ENCODE data around the gene ZNF319.
"Not testable (repeated sequence)": the region's sequence is repeated elsewhere in the genome, so short reads cannot be mapped to it uniquely, and the experiment has no call there.

Gene ZNF319

DNA sequence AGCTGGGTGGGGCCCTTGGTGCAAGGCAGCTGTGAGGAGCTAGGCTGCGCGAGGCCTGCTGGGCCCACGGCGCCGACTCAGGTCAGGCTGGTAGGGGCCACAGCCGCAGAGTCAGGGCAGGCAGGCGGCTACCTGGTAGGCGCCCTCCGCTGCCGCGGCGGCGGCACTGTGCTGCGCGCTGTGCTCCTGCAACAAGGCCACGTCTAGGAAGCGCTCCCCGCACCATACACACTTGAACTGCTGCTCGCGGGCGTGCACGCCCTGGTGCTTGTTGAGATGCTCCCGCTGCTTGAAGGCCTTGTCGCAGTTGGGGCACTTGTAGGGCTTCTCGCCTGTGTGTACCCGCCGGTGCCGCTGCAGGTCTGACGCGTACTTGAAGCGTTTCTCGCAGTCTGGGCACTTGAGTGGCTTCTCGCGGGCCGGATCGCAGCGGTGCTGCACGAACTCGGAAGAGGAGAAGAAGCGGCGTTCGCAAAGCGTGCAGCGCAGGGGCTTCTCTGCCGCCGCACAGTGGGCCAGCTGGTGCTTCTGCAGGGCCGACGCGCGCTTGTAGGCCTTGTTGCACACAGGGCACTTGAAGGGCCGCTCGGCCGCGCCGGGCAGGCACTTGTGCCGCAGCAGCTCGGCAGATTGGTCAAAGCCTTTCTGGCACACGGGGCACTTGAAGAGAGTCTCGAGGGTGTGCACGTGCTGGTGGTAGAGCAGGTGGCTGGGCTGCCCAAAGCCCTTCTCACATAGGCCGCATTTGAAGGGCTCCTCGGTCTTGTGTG lies 3.9 kb downstream of the ZNF319 start:
- no peak for DNase-seq

DNA sequence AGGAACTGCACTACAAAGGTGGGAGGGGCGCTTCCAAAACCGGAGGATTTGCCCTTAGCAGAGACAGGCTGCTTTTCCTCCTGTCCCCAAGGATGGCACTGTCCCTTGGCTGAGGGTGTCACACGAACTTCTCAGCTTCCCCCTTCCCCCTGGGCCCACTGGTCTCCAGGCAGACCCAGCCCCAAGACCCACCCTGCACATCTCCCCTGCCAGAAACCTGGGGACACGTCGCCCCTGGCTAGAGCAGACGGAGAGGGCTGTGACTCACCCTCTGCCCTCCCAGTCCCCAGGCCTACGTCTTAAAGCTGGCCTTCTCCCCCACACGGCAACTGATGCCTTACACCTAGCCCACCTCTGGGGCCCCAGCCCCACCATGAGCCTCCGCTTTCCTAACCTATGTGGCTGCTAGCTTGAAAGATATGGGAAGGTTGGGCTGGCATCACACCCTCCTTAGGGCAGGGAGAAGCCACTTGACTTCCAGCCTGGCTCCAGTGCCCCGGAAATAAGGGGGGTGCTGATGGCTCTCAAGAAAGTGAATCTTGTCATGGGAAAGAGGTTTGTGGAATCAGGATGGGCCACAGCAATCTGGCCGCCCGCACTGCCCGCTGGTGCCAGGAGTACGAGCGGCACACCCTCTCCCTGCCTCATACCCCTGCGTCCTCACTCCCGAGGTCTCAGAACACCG lies 4.6 kb downstream of the ZNF319 start:
- no peak for DNase-seq

DNA sequence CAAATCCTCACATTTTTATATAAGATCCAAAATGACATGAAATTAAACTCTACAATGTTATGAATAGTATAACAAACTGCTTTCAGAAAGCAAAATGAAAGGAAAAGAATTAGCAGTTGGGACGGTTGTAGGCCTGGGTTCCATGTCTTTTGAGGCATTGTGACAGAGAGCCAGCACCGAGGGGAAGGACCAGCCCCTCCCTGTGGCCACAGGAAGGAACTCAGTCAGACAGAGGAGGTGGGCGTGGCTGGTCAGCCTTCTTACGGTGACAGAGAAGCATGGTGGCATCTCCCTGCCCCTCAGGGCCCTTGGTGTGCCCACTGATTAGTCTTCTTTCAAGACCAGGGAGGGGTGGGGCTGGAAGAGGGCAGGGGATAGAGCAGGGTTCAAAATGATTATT lies 5.7 kb downstream of the ZNF319 start:
- DNase-seq, result peak; percentile 42

DNA sequence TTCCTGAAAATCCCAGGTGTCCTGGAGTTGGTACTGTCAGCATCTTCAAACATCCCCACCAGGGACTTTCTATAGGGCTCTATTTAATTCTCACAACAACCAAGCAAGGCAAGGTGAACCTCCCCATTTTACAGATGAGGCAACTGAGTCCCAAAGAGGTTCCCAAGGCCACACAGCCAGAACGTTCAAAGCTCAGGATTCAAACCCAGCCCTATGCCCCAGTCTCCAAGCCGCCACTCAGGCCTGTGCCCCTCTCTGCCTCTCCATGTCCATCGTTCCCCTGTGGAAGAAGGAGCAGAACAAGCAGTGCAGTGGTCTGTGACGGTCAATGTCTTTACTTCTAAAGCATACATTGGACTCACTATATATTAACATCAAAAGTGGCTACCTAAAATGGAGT lies 6.1 kb downstream of the ZNF319 start:
- DNase-seq, result no peak

DNA sequence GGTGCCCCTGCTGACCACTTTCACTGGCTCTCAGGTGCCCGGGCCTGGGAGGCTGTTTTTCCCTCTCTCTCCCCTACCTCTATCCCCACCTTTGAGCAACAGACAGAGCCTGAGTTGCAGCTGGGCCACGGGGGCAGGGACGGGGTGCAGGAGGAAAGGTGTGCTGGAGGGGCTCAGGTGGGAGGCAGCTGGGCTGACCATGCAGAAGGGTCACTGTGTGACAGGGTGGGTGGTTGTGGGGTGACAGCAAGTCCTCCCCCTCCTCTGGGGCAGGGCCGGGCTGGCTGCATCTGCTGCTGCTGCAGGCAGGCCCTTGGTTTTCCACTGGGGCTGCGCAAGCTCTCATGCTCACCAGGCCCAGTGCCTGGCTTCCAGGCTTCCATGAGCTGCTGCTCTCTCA lies 6.6 kb downstream of the ZNF319 start:
- no peak for DNase-seq

DNA sequence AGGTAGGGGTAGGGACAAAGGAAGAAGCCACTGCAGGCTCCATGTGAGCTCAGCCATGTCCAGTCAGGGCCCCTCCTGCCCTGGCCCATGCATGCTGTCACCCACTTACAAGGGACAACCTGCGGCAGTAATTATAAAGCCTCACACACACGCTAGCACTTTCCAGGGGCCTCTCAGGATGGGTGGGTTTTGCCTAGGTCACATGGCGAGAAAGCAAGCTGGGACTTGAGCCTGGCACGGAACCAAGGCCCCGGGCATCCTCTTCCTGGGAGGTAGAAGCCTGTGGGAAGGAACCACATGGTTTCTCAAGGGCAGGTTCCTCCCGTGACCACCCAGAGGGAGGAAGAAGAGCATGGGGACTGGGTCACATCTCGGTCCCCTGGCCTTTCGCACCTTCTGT lies 7.0 kb downstream of the ZNF319 start:
- no peak for DNase-seq

DNA sequence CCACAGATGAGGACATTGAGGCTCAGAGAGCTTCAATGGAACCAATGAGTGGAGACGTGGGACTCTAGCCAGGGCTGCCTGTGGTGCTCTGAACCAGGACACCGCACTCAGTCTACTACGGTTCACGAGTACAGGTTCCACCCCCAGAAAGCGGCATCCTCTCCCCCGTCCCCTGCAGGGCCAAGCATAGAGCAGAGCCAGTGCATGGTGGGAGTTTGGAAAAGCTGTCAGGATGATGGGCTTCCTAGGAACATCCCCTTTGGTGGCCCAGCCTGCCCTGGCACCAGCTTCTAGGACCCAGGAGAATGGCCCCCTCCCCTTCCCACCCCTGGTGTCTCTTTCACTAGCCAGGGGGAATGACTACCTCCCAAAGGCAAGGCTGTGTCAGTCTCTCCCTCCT lies 8.4 kb downstream of the ZNF319 start:
- no peak for DNase-seq

DNA sequence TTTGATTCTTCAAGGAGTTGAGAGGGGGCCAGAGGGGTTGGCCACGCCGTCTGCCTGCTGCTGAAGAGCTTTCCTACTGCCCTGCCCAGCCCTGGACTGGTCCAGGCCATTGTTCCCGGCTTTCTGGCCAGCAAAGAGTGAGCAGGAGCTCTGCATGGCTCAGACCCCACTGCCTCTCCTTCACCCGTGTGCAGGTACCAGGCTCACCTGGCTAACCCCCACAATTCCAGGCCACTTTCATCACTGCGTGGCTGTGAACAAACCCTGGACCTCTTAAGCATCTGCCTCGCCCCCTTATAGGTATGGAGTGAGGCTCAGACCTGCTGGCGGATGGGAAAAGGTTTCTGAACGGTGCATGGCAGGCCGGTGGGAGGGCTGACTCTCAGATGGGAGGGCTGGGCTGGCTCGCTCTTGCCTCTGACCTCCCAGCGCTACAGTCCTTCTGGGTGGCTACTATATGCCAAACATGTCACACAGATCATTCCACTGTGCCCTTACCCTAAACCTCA lies 8.9 kb downstream of the ZNF319 start:
- DNase-seq, result no peak

DNA sequence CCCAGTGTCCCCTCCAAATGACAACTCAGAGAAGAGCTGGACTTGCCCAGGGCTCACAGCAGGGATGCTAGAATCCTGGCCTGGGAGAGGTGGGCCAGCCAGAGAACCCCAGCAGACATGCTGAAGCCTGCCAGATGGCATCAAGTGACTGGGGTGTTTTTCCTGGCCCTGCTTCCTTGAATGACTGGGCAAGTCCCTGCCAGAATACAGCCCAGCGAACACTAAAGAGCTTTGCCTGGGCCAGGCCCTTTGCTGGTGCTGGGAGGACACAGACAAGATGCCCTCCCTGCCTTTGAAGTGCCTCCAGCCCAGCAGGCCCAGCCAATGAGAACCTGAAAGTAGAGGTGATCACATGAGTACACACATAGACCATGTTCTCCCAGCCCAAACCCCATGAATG lies 11.5 kb downstream of the ZNF319 start:
- peak; percentile 19 for DNase-seq

DNA sequence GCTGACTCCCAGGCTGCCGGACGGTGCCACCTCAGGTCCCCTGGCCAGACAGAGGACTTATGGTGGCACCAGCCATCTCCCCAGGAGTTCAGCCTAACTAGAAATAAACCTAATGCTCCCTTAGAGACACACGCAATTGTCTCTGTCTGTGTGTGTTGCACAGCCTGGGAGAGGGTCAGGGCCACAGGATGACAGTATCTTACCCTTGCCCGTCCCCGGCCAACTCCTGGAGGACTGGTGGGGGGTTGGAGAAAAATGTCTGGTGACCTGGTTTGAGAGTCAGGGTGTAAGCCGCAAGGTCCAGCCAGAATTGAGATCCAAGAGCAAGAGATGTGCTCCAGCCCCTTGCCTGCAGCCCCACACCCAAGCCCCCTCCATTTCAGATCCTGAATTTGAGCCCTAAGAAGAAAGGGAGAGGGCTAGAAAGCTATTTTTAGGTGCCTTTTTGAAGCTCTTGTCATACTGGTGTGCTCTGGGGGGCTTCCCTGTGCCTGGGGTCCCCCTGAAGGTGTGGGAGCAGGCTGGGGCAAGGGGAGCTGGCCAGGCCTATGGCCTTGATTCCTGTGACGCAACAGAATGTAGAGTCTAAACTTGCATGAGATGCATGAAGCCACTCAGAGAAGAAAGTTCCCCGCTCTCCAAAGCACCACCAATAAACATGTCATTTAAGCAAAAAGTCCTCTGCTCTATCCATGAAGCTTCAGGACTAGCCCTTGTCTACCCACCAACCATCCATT lies 12.9 kb downstream of the ZNF319 start:
- no peak for DNase-seq

DNA sequence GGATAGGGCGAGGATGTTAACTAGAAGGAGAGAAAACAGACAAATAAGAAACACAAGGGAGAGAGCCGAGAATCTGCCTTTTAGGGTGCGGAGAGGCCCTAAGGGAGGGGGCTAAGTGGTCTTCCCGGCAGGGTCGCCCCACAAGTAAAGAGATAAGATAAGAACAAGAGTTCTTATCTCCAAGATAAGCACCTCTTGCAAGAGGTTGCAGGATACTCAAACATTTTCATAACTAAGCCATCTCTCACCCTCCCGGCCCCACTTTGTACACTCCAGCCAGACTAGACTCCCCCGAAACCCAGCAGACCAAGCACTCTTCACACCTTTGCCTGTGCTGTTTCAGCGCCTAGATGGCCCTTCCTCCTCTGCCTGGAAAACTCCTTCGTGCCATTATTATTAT lies 14.3 kb downstream of the ZNF319 start:
- DNase-seq, result no peak

DNA sequence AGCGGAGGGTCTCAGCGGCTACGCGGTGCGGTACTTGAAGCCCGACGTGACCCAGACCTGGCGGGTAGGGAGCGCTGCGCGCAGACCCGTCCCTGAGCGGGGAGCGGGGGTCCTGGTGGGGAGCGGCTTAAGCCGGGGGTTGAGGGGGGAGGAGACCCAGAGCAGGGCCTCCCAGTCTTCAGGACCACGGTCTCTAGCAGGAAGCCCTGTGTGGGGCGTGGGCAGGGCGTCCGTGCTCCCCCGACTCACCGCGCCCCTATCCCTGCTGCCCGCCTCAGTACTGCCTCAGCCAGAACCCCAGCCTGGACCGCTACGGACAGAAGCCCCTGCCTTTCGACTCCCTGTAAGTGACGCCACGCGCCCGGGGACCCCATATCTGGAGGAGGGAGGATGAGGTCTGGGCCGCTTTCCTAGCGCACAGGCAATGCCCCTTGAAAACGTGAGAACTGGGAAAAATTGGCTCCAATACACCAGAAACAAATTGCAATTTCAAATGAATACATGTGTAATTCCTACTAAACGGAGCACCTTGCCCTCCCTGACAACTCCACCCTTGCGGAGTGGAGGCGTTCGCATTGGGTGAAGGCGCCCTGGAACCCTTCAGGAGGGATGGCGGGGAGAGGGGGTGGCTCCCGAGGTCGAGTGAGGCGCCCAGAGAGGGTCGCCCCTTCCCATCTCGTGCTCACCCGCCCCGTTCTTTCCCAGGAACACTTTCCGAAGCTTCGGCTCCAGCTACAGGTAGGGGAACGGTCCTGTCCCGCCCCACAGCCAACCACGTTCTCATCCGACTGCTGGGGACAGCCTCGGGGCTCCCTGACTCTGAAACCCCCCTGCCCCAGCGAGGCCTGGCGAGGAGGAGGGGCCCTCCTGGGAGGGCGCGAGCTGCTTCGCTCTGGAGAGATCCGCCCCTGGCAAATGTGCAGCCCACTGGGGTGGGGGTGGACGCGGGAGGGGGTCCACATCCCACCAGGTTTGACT lies 15.0 kb downstream of the ZNF319 start:
- no peak for DNase-seq

DNA sequence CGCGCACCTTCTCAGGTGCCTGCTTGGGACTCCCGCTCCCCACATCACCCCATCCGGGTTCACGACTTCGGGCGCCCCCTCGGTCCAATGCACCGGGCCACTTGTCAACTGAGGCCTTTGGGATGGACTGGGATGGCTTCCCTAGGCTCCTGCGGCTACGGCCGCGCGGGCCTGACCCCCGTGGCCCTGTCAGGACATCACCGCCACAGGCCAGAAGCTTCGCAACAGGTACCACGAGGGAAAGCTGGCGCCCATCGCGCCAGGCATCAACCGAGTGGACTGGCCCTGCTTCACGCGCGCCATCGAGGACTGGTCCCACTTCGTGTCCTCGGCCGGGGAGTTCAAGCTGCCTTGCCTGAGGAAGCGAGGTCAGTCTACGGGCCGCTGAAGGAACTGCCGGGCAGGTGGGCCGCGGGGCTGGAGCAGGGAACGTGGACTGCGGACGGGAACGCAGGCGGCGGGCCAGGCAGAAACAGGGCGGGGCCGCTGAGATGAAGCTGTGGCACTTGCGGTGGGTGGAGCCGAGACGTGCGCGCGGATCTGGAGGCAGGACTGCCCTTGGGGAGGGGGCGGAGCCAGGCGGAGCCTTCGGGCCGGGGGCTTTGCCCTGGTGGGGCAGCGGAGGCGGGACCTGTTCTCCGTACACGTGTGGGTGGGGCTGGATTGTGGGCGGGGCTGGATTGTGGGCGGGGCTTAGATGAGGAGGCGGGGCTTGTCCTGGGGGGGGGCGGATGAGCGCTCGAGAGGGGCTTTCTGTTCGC lies 15.8 kb downstream of the ZNF319 start:
- DNase-seq, result no peak

DNA sequence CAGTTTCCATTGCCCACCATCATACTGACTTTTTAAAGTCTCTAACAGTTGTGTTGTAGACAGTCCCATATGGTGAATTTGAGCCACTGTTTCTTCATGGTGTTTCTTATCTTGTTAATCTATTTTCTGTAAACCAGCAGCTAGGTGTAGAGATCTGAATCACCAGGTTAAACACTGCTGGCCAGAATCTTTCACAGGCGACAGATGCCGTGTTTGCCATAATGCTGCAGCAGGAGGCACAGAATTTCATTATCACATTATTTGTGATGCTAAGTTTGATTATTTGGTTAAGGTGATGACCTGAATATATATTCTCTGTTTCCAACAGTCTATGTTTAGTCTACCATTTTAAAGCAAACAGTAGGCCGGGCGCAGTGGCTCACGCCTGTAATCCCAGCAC lies 18.1 kb downstream of the ZNF319 start:
- DNase-seq, result no peak

DNA sequence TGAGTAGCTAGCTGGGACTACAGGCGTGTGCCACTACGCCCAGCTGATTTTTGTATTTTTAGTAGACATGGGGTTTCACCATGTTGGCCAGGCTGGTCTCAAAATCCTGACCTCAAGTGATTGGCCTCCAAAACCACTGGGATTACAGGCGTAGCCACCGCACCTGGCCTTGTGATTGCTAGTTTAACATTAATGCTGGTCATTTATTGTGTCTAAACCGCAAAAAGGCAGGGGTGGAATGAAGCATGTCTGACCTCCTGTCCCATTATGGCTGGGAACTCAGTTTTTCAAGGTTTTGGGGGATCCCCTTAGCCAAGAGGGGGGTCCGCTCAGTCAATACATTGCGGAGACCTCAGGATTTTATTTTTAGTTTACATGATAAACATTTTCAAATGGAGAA lies 18.8 kb downstream of the ZNF319 start:
- DNase-seq, result no peak

DNA sequence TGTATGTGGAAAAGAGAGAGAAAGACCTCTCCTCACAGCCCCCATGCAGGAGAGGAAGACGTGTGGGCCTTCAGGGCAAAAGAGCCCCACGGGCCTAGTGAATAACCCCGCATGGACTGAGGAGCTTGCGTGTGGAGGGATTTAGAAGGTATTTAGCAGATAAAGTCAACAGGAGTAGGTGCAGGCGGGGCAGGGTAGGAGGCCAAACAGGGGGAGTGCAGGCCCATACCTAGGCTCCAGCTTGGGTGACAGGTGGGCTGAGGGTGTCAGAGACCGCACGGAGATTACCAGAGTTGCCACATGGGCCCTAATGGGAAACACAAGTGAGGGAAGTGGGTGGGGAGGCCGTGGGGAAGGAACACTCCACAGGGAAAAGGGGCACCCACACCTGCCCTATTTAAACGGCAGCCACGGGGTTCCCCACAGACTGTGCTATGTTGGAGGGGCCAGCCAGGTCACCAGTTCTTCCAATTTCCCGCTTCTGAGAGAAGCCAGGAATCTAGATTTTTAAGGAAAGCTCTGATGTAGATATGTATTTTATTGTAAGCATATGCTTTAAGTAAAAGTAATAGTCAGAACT lies 21.4 kb downstream of the ZNF319 start:
- no peak for DNase-seq

DNA sequence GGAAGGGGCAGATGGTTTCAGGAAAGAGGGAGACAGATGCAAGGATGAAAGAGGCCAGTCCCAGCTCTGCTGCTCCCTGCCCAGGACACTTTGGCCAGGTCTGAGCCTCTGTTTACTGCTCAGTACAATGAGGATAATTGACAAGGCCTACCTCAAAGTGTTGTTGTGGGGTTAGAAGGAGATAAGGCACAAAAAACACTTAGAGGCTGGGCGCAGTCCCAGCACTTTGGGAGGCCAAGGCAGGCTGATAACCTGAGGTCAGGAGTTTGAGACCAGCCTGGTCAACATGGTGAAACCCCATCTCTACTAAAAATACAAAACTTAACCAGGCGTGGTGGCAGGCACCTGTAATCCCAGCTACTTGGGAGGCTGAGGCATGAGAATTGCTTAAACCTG lies 22.4 kb downstream of the ZNF319 start:
- not testable (repeated sequence) for DNase-seq

DNA sequence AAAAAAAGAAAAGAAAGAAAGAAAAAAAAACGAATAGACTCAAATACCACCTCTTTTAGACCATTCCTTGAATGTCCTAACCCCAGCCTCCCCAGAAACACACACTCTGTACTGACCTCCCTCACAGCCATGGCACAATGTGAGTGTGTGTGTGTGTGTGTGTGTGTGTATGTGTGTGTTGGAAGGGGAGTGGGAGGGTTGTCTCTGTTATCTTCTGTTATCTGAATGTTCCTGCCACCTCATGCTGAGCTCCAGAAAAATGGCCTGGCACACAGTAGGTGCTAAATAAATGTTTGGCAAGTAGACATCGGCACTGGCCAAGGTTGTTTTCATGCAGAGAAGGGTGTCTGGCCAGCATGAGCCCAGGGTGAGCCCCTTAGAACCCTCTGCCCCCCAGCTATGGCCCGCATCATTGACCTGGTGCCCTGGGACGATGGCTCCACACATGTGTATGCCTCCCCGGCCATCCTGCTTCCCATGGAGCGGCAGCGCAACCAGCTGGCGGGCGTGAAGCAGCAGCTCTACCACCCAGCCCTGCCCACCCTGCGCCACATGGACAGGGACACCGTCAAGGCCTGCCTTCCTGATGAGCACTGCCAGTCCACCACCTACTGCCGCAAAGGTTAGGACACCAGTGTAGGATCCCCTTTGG lies 22.9 kb downstream of the ZNF319 start:
- DNase-seq, result no peak

DNA sequence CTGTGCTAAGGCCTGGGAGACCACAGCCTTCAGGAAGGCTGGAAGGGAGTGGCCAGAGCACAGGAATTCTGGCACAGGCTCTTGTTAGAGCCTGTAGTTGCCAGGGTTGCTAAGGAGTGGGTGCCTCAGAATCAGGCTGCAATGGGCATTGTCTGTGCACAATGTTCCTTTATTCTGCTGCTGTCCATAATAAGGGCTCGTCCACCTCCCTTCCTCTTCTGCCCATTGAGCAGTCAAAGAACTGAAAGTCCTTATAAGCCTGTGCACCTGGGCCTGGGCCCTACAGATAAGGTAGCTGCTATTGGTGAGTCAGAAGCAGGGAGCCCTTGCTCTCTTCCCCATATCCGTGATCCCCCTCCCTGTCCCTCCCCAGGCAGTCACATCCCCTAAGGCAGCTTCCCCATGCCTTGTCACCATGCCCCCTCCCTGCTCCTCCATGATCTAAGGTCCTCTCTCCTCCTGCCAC lies 24.1 kb downstream of the ZNF319 start:
- DNase-seq, result no peak

DNA sequence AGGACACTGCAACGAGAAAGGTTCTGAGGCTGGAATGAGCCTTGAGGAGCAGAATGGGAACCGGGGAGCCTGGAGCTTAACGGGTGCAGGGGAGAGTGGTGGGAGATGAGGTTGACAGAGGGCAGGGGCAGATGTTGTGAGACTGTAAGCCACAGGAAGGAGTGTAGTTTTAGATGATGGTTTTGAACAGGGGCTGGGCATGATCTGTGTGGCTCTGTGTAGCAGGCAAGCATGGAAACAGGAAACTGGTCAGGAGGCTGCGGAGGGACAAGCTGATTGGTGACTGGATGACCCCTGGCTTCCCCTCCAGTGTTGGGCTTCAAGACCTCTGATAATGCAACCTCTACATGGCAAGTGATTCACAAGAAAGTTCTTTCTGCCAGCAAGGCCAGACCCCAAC lies 28.2 kb downstream of the ZNF319 start:
- no peak for DNase-seq

DNA sequence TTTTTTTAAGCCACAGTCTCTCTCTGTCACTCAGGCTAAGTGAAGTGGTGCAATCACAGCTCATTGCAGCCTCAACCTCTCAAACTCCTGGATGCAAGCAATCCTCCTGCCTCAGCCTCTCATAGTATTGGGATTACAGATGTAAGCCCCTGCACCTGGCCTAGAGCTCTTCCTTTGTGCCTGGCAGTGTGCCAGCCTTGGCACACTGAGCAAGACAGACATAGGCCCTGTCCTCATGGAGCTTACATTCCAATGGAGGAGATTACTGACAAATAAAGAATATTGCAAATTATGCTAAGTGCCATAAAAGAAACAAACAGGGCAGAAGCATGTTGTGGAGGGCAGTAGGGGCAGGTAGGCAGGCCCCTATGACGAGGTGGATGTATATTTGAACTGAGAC lies 28.6 kb downstream of the ZNF319 start:
- no peak for DNase-seq

All from NCI-H524 treated with DMSO at 0.1 percent for 48 hours (cell line).